GM18867 (cell line): Measurements from ENCODE around the gene KLF7.

Experiments
- ATAC-seq: cut with Tn5 transposase; IDR thresholded peaks from one replicate; pipeline ENCODE4 v1.9.1; 2021; ENCODE audit warnings: mild to moderate bottlenecking, moderate library complexity; ENCODE audit not compliant: unreplicated experiment

The KLF7 gene

GRCh38 chr2:207130958-207131521, 34.7 kb downstream of the KLF7 start:
- no peak for ATAC-seq

- no peak for ATAC-seq
These were observed 35.9 kb downstream of the KLF7 start for GRCh38 chr2:207129821-207130220.

- no peak for ATAC-seq
These were observed 36.9 kb downstream of the KLF7 start for GRCh38 chr2:207128867-207129266.

GRCh38 chr2:207126724-207127308, 38.9 kb downstream of the KLF7 start:
- ATAC-seq = no peak

GRCh38 chr2:207123776-207124391, 41.9 kb downstream of the KLF7 start:
- ATAC-seq = no peak

GRCh38 chr2:207123335-207123744, 42.4 kb downstream of the KLF7 start:
- ATAC-seq = no peak

- ATAC-seq = no peak
These were observed 43.0 kb downstream of the KLF7 start for GRCh38 chr2:207122651-207123334.

GRCh38 chr2:207121784-207122183, 44.0 kb downstream of the KLF7 start:
- no peak for ATAC-seq

GRCh38 chr2:207119048-207119447, 46.7 kb downstream of the KLF7 start:
- ATAC-seq = no peak

GRCh38 chr2:207117668-207118067, 48.1 kb downstream of the KLF7 start:
- no peak for ATAC-seq

- no peak for ATAC-seq
These were observed 49.9 kb downstream of the KLF7 start for GRCh38 chr2:207115715-207116364.

GRCh38 chr2:207113414-207113813, 52.3 kb downstream of the KLF7 start:
- no peak for ATAC-seq

- no peak for ATAC-seq
These were observed 53.0 kb downstream of the KLF7 start for GRCh38 chr2:207112785-207113184.

- ATAC-seq = no peak
These were observed 53.4 kb downstream of the KLF7 start for GRCh38 chr2:207112383-207112782.

- ATAC-seq = no peak
These were observed 54.0 kb downstream of the KLF7 start for GRCh38 chr2:207111757-207112156.

GRCh38 chr2:207110715-207111114, 55.0 kb downstream of the KLF7 start:
- ATAC-seq = no peak

- ATAC-seq = no peak
These were observed 55.4 kb downstream of the KLF7 start for GRCh38 chr2:207110310-207110709.

- ATAC-seq = no peak
These were observed 56.0 kb downstream of the KLF7 start for GRCh38 chr2:207109768-207110167.

GRCh38 chr2:207108440-207108839, 57.3 kb downstream of the KLF7 start:
- no peak for ATAC-seq

GRCh38 chr2:207107551-207107950, 58.2 kb downstream of the KLF7 start:
- ATAC-seq = no peak

GRCh38 chr2:207107131-207107530, 58.6 kb downstream of the KLF7 start:
- no peak for ATAC-seq

- no peak for ATAC-seq
These were observed 62.6 kb downstream of the KLF7 start for GRCh38 chr2:207103132-207103531.
